Left ventricle myocardium inferior (tissue), 1 donor: ENCODE measurements around the gene RNASEH2A. TPM values are rescaled to one million over a fixed set of nuclear protein-coding genes. Genes with fewer than 3 reads are reported as not detected.
"Not testable (repeated sequence)": the region's sequence is repeated elsewhere in the genome, so short reads cannot be mapped to it uniquely, and the experiment has no call there.

Experiments used
- DNase-seq: peaks from one replicate; pipeline ENCODE4 v3.0.0-alpha.2; 2020
- H3K27ac ChIP-seq: fragments of 200-600 bp; replicated peaks from 2 replicates; pipeline ENCODE4 v1.8.0; 2021
- H3K27me3 ChIP-seq: fragments of 200-600 bp; 2 replicates; pipeline ENCODE4 v1.8.0; 2021; ENCODE audit warnings: low read depth
- H3K36me3 ChIP-seq: fragments of 200-600 bp; 2 replicates; pipeline ENCODE4 v1.8.0; 2021
- H3K4me1 ChIP-seq: fragments of 200-600 bp; 2 replicates; pipeline ENCODE4 v1.8.0; 2021
- H3K4me3 ChIP-seq: fragments of 200-600 bp; 2 replicates; pipeline ENCODE4 v1.8.0; 2021; ENCODE audit warnings: mild to moderate bottlenecking, moderate library complexity
- H3K9me3 ChIP-seq: fragments of 200-600 bp; replicated peaks from 2 replicates; pipeline ENCODE4 v1.8.0; 2021
- CTCF ChIP-seq: fragments of 200-600 bp; IDR thresholded peaks from 2 replicates; pipeline ENCODE4 v1.8.0; 2021; ENCODE audit warnings: antibody characterized with exemption, mild to moderate bottlenecking, borderline replicate concordance
- intact Hi-C: fragments of 100-400 bp; cut with micrococcal nuclease; formaldehyde crosslinking; loops from one replicate; pipeline ENCODE4 v1.11.0; 2022
- total RNA-seq: library from RNA; stranded (reverse); fragmentation: NEBNext Ultra II Directional; extraction: Animal tissue kit (Norgen Biotek cat#: 25700); gene quantifications from one replicate; pipeline ENCODE4 v1.2.1, GENCODE V29; 2021
- donor health status: DM: no; HTN: yes; CAD: no; lungs with severe emphysema.

The RNASEH2A gene
- total RNA-seq, 1 donor from 2014 or later: 2.5 TPM

- Histone ChIP-seq H3K36me3 (peaks cover 38% of the 10 kb centered on the region), H3K4me3 (peak overlapping the region; percentile 98), H3K4me1 (peaks cover 37% of the 10 kb centered on the region), H3K27me3 (no peaks in the 10 kb centered on the region), H3K27ac (peak overlapping the region; percentile 93), H3K9me3 (no peaks in the 10 kb centered on the region)
- intact Hi-C loops: no loop called here
- no peak for DNase-seq
- TF ChIP-seq CTCF: no peak
These were observed 5.4 kb upstream of the RNASEH2A start for GRCh38 chr19:12800923-12801465.

DNA sequence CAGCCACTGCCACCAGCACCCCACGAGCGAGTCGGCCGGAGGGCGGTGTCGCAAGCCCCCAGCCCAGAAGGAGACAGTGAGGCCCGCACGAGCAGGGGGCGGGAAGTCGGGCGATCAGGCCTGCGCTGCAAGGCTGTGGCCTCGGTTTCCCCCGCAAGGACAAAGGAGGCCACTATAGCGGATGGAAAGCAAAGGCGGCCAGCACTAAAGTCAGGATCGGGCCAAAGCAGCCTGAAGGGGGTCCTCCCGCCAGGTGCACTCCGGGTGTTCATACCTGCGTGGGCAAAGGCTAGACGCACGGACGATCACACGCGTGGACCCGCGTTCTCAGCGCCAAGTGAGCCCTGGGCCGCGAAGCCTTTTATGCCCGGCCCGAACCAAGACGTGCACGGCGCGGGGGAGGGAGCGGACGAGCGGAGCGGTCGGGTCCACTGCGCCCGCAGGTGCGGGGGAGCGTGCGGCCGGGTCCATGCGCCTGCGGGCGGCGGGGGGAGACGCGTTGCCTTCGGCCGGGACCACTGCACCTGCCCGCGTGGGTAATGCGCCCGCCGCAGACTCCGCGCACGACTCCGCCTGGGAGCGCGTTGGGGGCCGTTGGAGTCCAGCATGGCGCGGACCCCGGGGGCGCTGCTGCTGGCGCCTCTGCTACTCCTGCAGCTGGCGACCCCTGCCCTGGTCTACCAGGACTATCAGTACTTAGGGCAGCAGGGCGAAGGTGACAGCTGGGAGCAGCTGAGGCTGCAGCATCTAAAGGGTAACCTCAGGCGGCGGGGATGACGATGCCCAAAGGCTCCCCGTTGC is 4.7 kb upstream of the RNASEH2A start, which contains the start of the genes PRDX2 and THSD8:
TSS of gene PRDX2 (minus strand) at position 335 of the 801 bp plus-strand sequence. CDS start 539 bp downstream, outside the sequence.
TSS of gene THSD8 (plus strand) at position 604 of the 801 bp plus-strand sequence. CDS start at position 607, 3 bp downstream.
- Histone ChIP-seq H3K27ac (peak within 1 kb of the TSS; percentile 93), H3K4me1 (peaks cover 37% of the 10 kb centered on the region), H3K27me3 (no peaks in the 10 kb centered on the region), H3K9me3 (no peaks in the 10 kb centered on the region), H3K36me3 (peaks cover 38% of the 10 kb centered on the region), H3K4me3 (peak within 1 kb of the TSS; percentile 98)
- TF ChIP-seq CTCF: no peak
- DNase-seq: peak; percentile 79
- intact Hi-C loops: no loop called here

GRCh38 chr19:12802267-12803106 is 3.9 kb upstream of the RNASEH2A start:
- no peak for DNase-seq
- Histone ChIP-seq H3K27ac (peak overlapping the region; percentile 93), H3K9me3 (no peaks in the 10 kb centered on the region), H3K36me3 (peaks cover 31% of the 10 kb centered on the region), H3K4me3 (peak overlapping the region; percentile 98), H3K4me1 (peaks cover 45% of the 10 kb centered on the region), H3K27me3 (no peaks in the 10 kb centered on the region)
- no peak for TF ChIP-seq CTCF
- intact Hi-C loops: no loop called here

GRCh38 chr19:12804051-12804450 is 2.3 kb upstream of the RNASEH2A start:
- no peak for DNase-seq
- peaks cover 45% of the 10 kb centered on the region for H3K4me1 ChIP-seq
- no peaks in the 10 kb centered on the region for H3K9me3 ChIP-seq
- H3K36me3 ChIP-seq: peaks cover 16% of the 10 kb centered on the region
- no peak overlapping the region for H3K4me3 ChIP-seq
- no peak for TF ChIP-seq CTCF
- H3K27me3 ChIP-seq: no peaks in the 10 kb centered on the region
- H3K27ac ChIP-seq: no peak overlapping the region
- intact Hi-C loops: no loop called here

GRCh38 chr19:12815088-12815487 is 8.7 kb downstream of the RNASEH2A start:
- Histone ChIP-seq H3K27ac (no peak overlapping the region), H3K4me1 (no peaks in the 10 kb centered on the region), H3K9me3 (no peaks in the 10 kb centered on the region), H3K27me3 (no peaks in the 10 kb centered on the region), H3K36me3 (peaks cover 26% of the 10 kb centered on the region), H3K4me3 (no peak overlapping the region)
- DNase-seq: no peak
- no peak for TF ChIP-seq CTCF
- intact Hi-C loops: no loop called here

GRCh38 chr19:12817188-12817587 is 10.8 kb downstream of the RNASEH2A start:
- intact Hi-C loops, H3K27me3 ChIP-seq: not testable (repeated sequence)

DNA sequence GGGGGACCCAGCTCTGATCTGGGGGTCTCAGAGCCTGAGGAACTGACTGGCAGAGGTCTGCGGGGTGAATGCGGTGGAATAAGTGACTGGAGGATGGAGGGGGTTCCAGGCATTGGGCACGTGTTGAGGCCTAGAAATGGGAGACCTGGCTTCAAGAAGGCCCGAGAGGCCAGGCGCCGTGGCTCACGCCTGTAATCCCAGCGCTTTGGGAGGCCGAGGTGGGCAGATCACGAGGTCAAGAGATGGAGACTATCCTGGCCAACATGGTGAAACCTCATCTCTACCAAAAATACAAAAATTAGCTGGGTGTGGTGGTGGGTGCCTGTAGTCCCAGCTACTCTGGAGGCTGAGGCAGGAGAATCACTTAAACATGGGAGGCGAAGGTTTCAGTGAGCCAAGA is 11.4 kb downstream of the RNASEH2A start:
- DNase-seq, intact Hi-C loops, H3K4me1 ChIP-seq, H3K4me3 ChIP-seq, H3K27ac ChIP-seq, H3K9me3 ChIP-seq: not testable (repeated sequence)
- H3K27me3 ChIP-seq: peaks cover 12% of the 10 kb centered on the region
- H3K36me3 ChIP-seq: peaks cover 20% of the 10 kb centered on the region

More at GRCh38 chr19:12817188-12817587, 10.8 kb downstream of the RNASEH2A start:
- not testable (repeated sequence) for H3K9me3 ChIP-seq, H3K27ac ChIP-seq, H3K4me3 ChIP-seq, DNase-seq, H3K4me1 ChIP-seq
- H3K36me3 ChIP-seq: peaks cover 21% of the 10 kb centered on the region
